H1 (cell line): ENCODE results near the gene TAP2.
"Not testable (repeated sequence)": the region's sequence is repeated elsewhere in the genome, so short reads cannot be mapped to it uniquely, and the experiment has no call there.

Experiments used
- BCL11A ChIP-seq, 2 experiments: IDR thresholded peaks; one replicate each; pipeline ENCODE4 v1.6.1; 2011; ENCODE audit warnings: low read depth in 2 of 2, low read length in 2 of 2, mild to moderate bottlenecking in 2 of 2
- CTCF ChIP-seq, 3 experiments: IDR thresholded peaks; 1 replicate in 2 of 3; 2 replicates in 1 of 3; pipeline versions ENCODE4 v1.5.1 to v1.6.1; 2011; ENCODE audit warnings: low read length in 3 of 3, mild to moderate bottlenecking in 3 of 3, inconsistent platforms in 2 of 3, low read depth in 1 of 3, moderate library complexity in 1 of 3; ENCODE audit not compliant: insufficient read depth in 1 of 3; ENCODE audit errors: control extremely low read depth in 1 of 3
- TAF1 ChIP-seq: IDR thresholded peaks from 2 replicates; pipeline ENCODE4 v1.6.1; 2011; ENCODE audit warnings: mild to moderate bottlenecking, low read depth, low read length
- USF2 ChIP-seq: IDR thresholded peaks from 2 replicates; pipeline ENCODE4 v1.6.1; 2011; ENCODE audit warnings: low read length, improper control_type of control experiment

GRCh38 chr6:32880962-32881361, 42.4 kb upstream of the TAP2 start:
- not testable (repeated sequence) for TF ChIP-seq BCL11A (IDR thresholded peaks at IDR 0.05; ENCODE audit: low read depth in 2 of 2, low read length in 2 of 2); CTCF (IDR thresholded peaks at IDR 0.05; ENCODE audit: control extremely low read depth in 1 of 3, insufficient read depth in 1 of 3, low read depth in 1 of 3, low read length in 3 of 3); USF2; TAF1
